GM21381 (cell line): ENCODE data around the gene DNAH9.

Experiments
- ATAC-seq: cut with Tn5 transposase; IDR thresholded peaks from one replicate; pipeline ENCODE4 v1.9.1; 2021; ENCODE audit warnings: mild to moderate bottlenecking, moderate library complexity; ENCODE audit not compliant: unreplicated experiment

The DNAH9 gene

DNA sequence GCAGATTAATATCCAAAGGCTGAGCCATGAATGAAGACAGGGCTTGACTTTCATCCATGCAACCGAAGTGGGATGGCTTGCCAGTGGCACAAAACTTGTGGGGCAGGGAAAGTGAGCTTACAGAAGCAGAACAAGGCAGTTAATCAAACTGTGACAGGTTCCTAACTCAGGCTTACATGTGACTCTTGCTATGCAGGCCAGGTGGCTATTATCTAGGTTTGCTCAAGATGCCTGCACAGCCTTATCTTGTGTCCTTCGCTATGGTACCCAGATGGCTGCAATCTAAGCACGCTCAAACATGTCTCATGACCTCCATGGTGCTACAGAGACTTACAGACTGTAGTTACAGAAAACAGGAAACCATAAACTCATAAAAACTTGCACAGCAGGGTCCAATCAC lies 8.6 kb upstream of the DNAH9 start:
- no peak for ATAC-seq

DNA sequence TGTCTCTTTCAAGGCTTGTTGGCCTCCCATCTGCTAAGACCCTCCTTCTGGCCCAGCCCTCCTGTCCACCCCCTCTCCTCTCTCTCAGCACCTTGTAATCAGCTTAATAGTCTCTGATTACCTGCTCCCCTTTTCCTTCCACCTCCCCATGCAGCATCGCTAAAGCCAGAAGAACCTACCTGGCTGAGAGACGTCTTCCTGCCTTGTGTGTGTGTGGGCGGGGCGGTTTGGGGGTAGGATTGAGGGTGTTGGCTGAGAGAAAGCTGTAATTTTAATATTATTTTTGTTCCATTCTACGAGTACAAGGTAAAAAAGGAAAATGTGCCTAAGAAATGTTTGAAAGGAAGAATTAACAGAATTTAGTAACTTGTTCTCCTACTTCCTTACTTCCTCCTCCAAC lies 3.4 kb downstream of the DNAH9 start:
- ATAC-seq = no peak

DNA sequence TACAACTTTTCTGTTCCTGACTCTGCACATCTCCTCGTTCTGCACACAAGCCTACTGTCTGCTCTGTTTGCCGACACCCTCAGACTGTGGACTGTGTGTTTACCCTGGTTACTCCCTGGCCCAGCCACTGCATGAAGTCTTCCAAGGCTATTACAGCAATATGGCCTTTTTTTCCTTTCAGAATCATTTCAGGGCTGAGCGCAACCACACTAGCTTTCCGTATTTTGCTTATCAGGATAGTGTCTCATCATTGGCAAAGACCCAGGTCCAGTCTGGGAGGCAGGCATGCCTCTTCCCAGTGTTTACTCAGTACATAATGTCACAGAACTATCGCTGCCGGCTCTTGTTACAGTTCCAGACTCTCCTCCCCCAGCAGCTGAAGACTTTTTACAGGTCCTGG lies 10.1 kb downstream of the DNAH9 start:
- no peak for ATAC-seq

DNA sequence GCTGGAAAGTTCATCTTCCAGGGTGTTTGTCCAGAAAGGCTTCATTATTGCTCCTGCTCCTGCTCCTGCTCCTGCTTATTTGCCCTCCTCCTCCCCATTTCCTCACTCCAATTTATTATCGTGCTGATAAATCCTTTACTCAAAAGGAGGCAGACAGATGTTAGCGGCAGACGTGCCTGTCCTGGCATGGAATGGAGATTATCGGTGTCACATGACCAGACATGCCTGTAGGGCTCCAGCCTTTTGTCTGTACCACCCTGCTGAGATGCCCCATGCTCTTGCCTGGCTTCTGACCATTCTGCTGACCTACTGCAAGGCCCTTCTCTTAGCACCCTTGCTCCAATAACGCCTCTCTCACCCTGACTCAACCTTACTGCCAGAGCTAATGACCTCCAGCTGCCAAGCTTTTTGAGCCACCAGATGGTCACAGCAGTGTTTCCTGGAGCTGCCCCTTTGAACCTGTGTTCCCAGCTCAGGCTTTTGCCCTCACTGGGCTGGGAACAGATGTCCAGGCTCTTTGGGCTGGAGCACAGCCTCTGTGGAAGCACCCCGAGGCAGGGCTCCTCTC lies 12.8 kb downstream of the DNAH9 start:
- no peak for ATAC-seq

DNA sequence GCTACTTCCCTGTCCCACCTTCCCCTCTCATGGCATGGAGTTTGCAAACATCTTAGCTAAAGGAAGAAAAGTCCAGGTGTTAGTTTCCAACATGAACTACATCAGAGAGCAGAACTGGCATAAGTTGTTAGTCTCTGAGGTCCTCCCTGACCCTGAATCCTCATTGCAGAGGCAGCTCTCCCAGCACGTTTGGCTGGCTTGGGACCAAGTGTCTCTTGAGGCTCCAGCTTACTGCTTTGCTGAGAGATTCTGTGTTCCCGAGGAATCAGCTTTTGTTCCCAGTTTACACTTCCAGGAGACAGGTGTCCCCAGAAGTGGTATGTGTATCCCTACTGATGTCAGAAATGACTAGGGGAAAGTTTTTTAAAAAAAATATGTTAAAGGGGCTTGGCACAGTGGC lies 14.7 kb downstream of the DNAH9 start:
- no peak for ATAC-seq

DNA sequence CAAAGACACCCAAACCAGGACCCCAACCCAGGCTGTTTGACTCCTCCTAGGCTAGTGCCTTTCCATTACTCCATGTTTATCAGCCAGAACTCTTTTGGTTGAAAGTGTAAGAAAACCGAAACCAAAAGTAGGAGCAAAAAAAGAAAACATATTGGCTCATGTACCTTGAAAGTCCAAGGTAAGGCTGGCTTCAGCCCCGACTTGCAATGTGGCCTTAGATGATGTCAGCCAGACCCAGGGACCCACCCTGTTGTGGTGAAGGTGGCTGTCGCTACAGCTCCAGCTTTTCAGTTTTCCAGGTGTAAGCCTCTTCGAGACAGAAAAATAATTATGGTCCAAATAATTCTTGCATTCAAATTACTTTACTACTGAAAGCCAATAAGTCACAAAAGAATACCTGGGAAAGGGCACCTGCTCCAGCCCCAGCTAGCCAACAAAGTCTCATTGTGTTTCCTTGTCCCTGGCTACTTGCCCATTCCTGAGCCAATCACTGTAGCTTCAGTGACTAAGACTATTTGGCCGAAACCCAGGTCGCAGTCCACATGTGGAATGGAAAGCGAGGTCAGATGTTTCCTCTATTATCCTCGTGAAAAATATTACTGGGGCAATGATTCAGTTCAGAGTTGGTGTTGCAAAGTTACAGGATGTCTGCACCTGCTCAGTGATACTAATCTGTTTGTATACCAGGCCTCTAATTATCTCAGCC lies 20.7 kb downstream of the DNAH9 start:
- ATAC-seq = no peak

DNA sequence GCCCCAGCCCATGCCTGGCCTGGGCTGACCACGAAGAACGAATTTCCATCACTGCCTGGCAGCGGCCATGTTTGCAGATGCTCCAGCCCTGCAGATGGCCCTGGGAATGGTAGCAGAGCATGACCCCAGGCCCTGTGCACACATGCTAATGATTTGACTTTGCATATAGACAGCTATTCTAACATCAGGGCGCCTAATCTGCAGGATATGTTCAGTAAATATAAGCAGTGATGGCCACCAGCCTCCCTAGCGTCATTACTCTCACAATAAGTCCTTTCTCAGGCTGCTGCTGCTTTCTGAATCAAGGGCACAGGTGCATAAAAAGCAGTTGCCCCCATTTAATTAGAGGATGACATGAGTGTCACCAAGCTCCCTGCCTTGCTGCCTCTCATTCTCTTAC lies 24.2 kb downstream of the DNAH9 start:
- no peak for ATAC-seq

DNA sequence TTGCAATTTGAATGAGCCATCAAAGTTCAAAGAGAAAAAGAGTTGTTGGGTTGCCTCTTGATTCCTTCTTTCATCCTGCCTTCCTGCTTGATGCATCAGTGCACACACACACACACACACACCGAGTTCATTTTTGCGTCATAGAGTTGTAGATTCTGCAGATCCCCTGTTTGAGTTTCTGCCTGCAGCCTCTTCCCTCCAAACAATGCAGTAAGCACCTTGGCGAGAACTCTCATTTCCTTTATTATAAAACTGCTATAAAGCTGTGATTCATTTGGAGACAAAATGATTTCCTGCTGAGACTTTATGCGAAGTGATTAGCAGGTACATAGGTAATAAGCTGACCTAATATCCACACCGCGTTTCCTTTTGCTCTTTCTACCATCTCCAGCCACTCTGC lies 26.7 kb downstream of the DNAH9 start:
- ATAC-seq = no peak

DNA sequence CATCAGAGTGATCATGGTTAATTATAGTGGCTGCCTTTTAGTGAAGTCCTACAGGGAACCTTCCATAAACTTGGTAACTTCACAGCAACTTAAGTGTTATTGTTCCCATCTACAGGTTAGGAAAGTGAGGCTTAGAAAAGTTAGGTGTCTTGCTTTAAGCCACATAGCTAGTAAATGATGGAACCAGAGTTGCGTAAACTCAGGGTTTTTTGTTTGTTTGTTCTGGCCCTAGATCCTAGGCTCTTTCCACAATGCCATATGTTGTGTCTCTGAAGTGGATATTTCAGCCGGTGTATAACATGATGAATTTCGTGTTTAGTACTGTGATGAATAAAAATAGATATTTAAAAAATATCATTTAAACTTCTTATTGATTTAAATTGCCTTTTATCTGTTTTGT lies 27.6 kb downstream of the DNAH9 start:
- no peak for ATAC-seq

DNA sequence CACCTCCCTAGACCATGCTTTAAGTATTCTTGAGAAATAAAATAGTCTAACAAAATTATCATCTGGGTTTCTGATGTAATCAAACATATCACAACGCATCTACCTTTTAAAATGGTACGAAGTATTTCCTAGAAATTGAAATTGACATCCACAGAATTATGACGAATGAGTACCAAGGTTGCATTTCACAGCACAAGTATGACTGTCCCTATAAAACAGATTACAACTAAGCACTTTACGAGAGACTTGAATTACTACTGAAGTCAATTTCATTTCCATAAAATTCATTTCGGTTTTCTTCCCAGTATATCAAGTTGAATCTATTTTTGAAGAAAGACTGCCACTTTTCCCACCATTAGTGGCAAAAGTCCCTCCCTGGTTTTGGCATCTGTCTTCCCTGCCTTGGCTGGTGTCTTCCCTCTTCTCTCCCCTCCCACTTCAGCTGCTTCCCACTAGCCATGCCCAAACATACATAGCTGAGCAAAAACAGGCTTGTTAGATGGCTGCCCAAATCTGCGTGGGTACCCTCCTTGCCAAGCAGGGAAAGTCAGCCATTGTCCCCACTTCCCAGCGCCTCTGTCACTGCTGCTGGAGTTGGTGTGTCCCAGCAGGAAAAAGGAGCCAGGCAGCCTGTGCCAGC lies 29.2 kb downstream of the DNAH9 start:
- ATAC-seq = no peak

DNA sequence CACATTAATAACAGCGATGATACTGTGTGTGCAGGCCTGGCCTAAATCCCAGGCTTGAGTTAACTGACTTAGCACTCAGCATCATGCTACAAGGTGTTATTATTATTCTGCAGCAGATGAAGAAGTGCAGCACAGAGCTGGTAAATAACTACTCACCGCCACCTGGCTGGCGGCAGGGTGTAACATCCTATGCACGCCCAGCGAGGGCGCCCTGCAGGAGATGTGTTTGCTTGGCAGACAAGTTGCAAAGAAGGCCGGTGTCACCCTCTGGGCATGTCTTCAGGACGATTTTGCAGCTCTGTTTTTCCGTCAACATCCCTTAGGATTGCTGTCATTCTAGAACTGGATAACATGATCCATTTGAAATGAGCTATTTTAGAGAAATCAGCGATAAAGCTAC lies 30.1 kb downstream of the DNAH9 start:
- ATAC-seq = no peak

DNA sequence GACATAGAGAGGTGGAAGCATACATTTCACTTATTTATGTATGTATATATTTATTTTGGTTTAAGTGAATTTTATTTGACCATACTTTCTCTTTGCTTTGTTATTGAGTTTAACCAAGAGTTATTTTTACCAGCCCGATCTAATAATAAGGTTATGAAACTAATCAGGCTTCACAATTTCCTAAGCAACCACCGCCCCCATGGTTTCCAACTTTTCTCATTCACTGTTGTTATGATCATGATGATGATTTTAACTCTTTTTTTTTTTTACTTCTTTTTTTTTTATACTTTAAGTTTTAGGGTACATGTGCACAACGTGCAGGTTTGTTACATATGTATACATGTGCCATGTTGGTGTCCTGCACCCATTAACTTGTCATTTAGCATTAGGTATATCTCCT lies 30.6 kb downstream of the DNAH9 start:
- ATAC-seq = no peak

DNA sequence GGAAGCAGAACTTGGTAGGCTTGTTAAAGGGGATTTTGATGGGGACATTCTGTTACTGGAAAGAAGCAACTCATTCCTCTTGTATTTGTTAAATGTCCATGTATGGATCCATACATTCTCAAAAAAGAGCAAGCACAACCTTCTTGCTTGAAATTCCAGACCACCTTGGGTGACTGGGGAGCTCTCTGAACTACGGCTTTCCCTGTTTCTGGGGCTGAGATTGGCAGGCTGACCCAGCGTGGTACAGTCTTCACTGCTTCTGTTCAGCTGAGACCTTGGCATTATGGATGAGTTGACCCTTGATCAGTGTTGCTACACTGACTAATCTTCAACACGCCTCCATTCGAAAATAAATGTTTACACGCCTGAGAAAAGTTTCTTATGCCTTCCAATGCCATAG lies 38.5 kb downstream of the DNAH9 start:
- ATAC-seq = no peak

DNA sequence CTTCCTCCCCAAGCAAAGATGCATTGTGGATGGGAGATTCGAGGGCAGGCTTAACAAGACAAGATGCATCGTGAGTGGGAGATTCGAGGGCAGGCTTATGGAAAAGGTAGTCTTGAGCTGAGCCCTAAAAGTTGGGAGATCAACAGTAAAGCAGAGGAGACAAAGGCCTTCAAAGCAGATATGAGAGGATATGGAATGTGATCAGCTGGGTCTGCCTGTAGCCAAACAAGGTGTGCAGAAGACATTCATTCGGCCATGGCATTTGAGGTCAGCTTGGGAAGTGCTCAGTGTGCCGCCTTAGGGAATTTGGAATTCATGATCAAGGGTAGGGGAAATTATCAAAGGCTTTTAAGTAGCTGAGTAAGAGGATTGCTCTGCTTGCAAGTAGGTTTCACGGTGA lies 39.5 kb downstream of the DNAH9 start:
- no peak for ATAC-seq

DNA sequence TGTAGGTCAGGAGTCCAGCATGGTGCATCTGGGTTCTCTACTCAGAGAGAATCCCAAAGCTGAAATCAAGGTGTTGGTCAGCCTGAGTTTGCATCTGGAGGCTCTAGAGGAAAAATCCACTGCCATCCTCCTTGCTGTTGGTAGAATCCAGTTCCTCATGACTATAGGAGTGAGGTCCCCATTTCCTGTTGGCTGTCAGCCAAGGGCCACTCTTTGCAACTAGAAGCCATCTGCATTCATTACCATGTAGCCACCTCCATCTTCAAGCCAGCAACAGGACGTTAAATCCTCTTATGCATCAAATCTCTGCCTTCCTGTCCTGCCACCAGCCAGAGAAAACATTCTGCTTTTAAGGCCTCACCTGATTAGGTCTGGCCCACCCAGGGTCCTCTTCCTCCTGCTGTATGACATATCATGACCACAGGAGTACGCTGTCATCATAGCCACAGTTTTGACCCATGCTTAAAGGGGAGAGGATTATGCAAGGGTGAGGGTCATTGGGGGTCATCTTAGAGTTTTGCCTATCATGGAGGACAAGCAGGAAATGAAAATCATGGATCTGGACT lies 40.5 kb downstream of the DNAH9 start:
- ATAC-seq = no peak

DNA sequence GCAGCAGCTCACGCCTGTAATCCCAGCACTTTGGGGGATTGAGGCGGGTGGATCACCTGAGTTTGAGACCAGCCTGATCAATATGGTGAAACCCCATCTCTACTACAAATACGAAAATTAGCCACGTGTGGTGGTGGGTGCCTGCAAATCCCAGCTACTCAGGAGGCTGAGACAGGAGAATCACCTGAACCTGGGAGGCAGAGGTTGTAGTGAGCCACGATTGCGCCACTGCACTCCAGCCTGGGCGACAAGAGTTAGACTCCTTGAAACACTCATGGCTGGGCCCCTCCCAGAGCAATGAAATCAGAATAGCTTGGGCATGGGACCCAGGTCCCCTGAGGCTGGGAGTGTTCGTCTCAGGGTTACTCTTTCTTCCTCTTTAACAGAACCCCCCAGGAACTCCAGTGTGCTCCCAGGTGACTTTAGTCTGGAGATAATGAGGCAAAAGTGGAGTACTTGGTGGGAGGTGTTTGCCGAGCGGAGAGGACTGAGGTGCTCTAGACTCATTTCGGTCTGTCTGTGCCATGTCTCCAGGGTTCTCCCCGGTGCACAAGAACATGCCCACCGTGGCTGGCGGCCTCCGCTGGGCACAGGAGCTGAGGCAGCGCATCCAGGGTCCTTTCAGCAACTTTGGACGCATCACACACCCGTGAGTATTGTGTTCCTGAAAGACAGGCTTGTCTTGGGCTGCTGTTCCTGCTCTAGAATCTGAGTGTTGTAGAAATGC lies 41.6 kb downstream of the DNAH9 start:
- no peak for ATAC-seq

DNA sequence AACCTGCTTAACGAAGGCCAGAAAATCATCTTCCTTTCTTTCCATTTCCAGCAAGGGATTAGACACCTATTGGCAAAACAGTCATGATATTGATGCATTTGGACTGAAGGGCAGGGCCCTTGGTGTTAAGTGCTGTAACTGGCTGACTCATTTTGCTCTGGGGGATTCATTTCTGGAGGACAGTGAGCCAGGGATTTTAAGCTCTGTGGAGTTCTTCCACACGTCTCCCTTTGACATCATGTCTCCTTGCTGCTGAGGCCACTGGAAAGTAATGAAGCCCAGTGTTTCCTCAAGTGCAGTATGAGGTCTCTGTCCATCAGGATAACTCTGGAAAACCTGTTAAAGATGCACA lies 42.2 kb downstream of the DNAH9 start:
- ATAC-seq = no peak

DNA sequence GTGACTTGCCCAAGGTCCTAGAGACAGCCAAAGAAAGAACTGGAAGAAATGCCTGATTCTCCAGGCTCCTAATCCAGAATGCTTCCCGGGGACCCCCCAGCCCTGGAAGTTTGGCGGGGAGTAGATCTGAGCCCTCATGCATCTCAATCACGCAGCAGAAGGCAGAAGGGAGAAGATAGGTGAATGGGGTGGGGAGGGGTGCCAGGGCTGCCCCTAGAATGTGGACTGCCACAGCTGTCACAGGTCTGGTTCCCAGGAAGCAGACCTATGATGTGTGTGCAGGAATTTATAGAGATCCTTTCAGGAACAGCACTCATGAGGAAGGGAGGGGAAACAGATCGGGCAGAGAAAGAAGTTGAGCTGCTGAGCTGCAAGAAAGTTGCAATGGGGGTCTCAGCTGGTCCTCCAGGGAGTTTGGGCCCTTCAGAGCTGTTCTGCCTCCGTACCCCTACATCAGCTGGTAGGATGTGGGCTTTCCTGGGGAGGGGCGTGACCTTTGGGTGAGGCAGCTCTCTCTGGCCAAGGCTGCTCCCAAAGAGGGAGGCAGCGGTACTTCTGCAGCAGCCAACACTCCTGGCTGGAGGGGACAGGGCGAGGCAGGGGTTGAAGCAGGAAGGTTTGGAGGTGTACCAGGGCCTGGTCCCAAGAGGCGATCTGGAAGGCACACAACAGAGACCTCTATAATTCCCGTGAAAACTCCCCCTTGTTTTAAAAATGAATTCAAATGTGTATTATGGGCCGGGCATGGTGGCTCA lies 43.4 kb downstream of the DNAH9 start:
- no peak for ATAC-seq

DNA sequence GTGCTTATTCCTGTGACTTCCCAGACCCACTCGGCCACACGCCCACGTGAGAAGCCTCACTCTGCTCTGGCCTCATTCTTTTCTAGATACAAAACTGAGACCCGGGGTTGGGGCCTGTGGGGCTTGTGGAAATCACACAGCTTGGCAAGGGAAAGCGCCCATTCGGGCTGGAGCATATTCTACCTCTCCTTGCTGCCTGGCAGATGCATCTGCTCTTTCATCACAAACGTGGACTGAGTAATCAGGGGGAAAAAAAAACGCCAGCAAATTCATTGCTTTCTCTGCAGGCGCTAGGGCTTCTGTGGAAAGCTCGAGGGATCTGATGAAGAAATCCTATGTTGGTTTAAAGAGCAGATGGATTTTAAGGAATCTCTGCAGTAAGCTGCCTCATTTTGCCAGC lies 44.4 kb downstream of the DNAH9 start:
- ATAC-seq = no peak

DNA sequence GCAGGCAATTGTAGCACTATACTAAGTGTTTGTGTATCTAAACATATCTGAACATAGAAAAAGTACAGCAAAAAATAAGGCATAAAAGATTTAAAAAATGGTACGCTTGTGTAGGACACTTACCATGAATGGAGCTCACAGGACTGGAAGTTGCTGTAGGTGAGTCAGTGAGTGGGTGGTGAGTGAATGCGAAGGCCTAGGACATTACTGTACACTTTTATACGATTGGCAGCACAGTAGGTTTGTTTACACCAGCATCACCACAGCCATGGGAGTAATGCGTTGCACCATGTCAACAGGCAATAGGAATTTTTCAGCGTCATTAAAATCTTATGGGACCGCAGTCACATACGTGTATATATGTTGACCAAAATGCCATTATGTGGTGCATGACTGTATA lies 45.6 kb downstream of the DNAH9 start:
- no peak for ATAC-seq
